Measurements from ENCODE around the gene RASL10A.

RASL10A gene

DNA sequence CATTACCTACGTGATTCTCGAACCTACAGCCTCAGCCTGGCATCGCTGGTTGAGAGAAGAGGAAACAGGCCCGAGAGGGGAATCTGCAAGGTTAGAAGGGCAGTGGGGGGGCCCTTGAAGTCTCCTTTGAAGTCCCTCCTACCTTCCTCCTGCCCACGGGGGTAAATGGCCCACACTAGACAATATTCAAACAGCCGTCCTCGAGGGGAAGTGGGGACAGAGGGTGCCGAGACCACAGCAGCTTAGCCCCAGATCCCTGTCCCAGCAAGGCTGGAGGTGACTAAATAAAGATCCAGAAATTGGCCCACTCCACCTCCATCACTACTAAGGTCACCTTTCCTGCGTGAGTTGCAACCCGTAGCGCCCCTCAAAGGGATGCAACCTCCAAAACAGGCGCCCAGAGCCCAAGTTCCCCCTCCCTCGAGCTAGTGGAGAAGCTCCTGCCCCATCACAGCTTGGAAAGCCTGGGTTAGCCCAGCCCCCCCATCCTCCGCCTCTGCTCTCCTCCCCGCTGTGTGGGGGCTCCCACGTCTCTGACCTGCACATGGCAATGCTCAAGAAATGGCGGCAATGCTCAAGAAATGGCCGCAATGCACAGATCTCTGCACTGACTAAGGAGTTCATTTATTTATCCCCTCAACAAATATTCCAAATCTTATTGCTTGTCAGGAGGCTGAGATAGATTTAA, 788 bp upstream of the RASL10A start:
- Histone ChIP-seq H2AFZ (ENCODE audit: low read length) (no peak overlapping the region), H3K79me2 (ENCODE audit: insufficient read depth, low read length) (no peaks in the 10 kb centered on the region), H3K9ac (ENCODE audit: low read depth, low read length, poor library complexity, severe bottlenecking) (no peak overlapping the region), H3F3A (ENCODE audit: low read depth) (no peaks in the 10 kb centered on the region), H3K4me1 (ENCODE audit: insufficient read depth, low read length, poor library complexity, severe bottlenecking) (no peaks in the 10 kb centered on the region), H3K36me3 (ENCODE audit: insufficient read depth, low read length) (no peaks in the 10 kb centered on the region), H3K27me3 (ENCODE audit: insufficient read depth, low read length, poor library complexity, severe bottlenecking) (no peaks in the 10 kb centered on the region), H3K4me2 (ENCODE audit: low read depth, low read length, poor library complexity, severe bottlenecking) (no peak overlapping the region), H3K9me3 (ENCODE audit: insufficient read depth, low read depth, low read length) (no peaks in the 10 kb centered on the region), H4K20me1 (ENCODE audit: insufficient read depth, low read length, poor library complexity, severe bottlenecking) (no peaks in the 10 kb centered on the region), H3K4me3 (ENCODE audit: low read length, poor library complexity, severe bottlenecking) (no peak overlapping the region), H3K9me2 (replicated peaks; ENCODE audit: low read depth, low read length) (no peaks in the 10 kb centered on the region)
- TF ChIP-seq, protein P1, sequence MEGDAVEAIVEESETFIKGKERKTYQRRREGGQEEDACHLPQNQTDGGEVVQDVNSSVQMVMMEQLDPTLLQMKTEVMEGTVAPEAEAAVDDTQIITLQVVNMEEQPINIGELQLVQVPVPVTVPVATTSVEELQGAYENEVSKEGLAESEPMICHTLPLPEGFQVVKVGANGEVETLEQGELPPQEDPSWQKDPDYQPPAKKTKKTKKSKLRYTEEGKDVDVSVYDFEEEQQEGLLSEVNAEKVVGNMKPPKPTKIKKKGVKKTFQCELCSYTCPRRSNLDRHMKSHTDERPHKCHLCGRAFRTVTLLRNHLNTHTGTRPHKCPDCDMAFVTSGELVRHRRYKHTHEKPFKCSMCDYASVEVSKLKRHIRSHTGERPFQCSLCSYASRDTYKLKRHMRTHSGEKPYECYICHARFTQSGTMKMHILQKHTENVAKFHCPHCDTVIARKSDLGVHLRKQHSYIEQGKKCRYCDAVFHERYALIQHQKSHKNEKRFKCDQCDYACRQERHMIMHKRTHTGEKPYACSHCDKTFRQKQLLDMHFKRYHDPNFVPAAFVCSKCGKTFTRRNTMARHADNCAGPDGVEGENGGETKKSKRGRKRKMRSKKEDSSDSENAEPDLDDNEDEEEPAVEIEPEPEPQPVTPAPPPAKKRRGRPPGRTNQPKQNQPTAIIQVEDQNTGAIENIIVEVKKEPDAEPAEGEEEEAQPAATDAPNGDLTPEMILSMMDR (conservative IDR thresholded peaks at IDR 0.05; ENCODE audit: low read length), result no peak
- TF ChIP-seq EZH2phosphoT487 (IDR thresholded peaks at IDR 0.05; ENCODE audit: borderline replicate concordance), result no peak

GRCh38 chr22:29314537-29315285, 786 bp downstream of the RASL10A start:
- Histone ChIP-seq H2AFZ (ENCODE audit: low read length) (peak overlapping the region; percentile 19; the same call in 1 of the 2 replicates), H3K36me3 (ENCODE audit: insufficient read depth, low read length) (no peaks in the 10 kb centered on the region), H3K9me2 (replicated peaks; ENCODE audit: low read depth, low read length) (no peaks in the 10 kb centered on the region), H3K79me2 (ENCODE audit: insufficient read depth, low read length) (no peaks in the 10 kb centered on the region), H3K4me1 (ENCODE audit: insufficient read depth, low read length, poor library complexity, severe bottlenecking) (peaks cover under 1% of the 10 kb centered on the region), H3K27me3 (ENCODE audit: insufficient read depth, low read length, poor library complexity, severe bottlenecking) (no peaks in the 10 kb centered on the region), H3K9ac (ENCODE audit: low read depth, low read length, poor library complexity, severe bottlenecking) (no peak overlapping the region), H3F3A (ENCODE audit: low read depth) (no peaks in the 10 kb centered on the region), H3K4me2 (ENCODE audit: low read depth, low read length, poor library complexity, severe bottlenecking) (no peak overlapping the region), H3K9me3 (ENCODE audit: insufficient read depth, low read depth, low read length) (no peaks in the 10 kb centered on the region), H3K4me3 (ENCODE audit: low read length, poor library complexity, severe bottlenecking) (no peak overlapping the region), H4K20me1 (ENCODE audit: insufficient read depth, low read length, poor library complexity, severe bottlenecking) (no peaks in the 10 kb centered on the region)
- TF ChIP-seq, protein P1 (conservative IDR thresholded peaks at IDR 0.05; ENCODE audit: low read length), result no peak
- TF ChIP-seq EZH2phosphoT487 (IDR thresholded peaks at IDR 0.05; ENCODE audit: borderline replicate concordance), result no peak

GRCh38 chr22:29313576-29314466, 1.7 kb downstream of the RASL10A start:
- peak overlapping the region; percentile 19; the same call in 1 of the 2 replicates for H2AFZ ChIP-seq (ENCODE audit: low read length)
- H3K4me1 ChIP-seq (ENCODE audit: insufficient read depth, low read length, poor library complexity, severe bottlenecking), result peaks cover 9% of the 10 kb centered on the region
- H3K27me3 ChIP-seq (ENCODE audit: insufficient read depth, low read length, poor library complexity, severe bottlenecking), result no peaks in the 10 kb centered on the region
- H3K36me3 ChIP-seq (ENCODE audit: insufficient read depth, low read length), result no peaks in the 10 kb centered on the region
- no peak overlapping the region for H3K4me2 ChIP-seq (ENCODE audit: low read depth, low read length, poor library complexity, severe bottlenecking)
- H3K9me3 ChIP-seq (ENCODE audit: insufficient read depth, low read depth, low read length), result no peaks in the 10 kb centered on the region
- H3F3A ChIP-seq (ENCODE audit: low read depth), result no peaks in the 10 kb centered on the region
- H3K79me2 ChIP-seq (ENCODE audit: insufficient read depth, low read length), result no peaks in the 10 kb centered on the region
- no peak overlapping the region for H3K4me3 ChIP-seq (ENCODE audit: low read length, poor library complexity, severe bottlenecking)
- H3K9ac ChIP-seq (ENCODE audit: low read depth, low read length, poor library complexity, severe bottlenecking), result no peak overlapping the region
- H4K20me1 ChIP-seq (ENCODE audit: insufficient read depth, low read length, poor library complexity, severe bottlenecking), result no peaks in the 10 kb centered on the region
- TF ChIP-seq EZH2phosphoT487 (IDR thresholded peaks at IDR 0.05; ENCODE audit: borderline replicate concordance), result no peak
- TF ChIP-seq, protein P1 (conservative IDR thresholded peaks at IDR 0.05; ENCODE audit: low read length), result no peak
- H3K9me2 ChIP-seq (replicated peaks; ENCODE audit: low read depth, low read length), result no peaks in the 10 kb centered on the region
